Stimulated activated CD8-positive, alpha-beta memory T cell treated with anti-CD3 and anti-CD28 coated beads, Interleukin-7, amount 100 ng/mL, for 4 hours (primary cell): ENCODE results near the gene CPLX3.

Experiments
- DNase-seq, 2 donors: peaks; one replicate each; pipeline ENCODE4 v3.0.0-alpha.2; 2020; ENCODE audit warnings: low read depth in 2 of 2

The CPLX3 gene

GRCh38 chr15:74870436-74871215 lies 44.2 kb downstream of the CPLX3 start:
- DNase-seq = no peak

GRCh38 chr15:74872702-74873035 lies 46.2 kb downstream of the CPLX3 start:
- no peak for DNase-seq

- DNase-seq = peak; percentile 83 to 88
Measured at GRCh38 chr15:74873036-74873755, 46.8 kb downstream of the CPLX3 start, which contains the start of gene SCAMP2. SCAMP2 (minus strand) TSS chr15:74873365; CDS start chr15:74873255, 110 bp downstream.

- DNase-seq = no peak
Measured at GRCh38 chr15:74873756-74874424, 47.5 kb downstream of the CPLX3 start.

- DNase-seq = no peak
Measured at GRCh38 chr15:74878273-74878672, 51.8 kb downstream of the CPLX3 start.
